Measurements from ENCODE around the gene SLC22A3.

SLC22A3 gene

DNA sequence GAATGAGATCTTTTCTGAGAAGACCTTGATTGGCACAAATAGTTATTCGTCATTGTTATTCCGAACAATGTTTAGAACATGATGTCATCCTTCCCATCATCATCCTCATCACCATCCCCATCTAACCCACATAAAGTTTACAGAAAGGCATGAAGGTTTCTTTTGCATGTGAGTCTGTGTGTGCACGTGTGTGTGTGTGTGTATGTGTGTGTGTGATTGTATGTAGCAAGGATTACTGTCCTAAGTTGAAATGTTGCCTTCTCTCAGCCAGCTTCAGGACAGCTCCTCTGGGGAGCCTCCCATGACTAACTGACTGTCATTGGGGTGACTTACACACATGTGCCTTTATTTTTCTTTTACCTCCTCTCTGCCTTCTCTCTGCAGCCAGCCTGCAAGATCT lies 113.5 kb downstream of the SLC22A3 start:
- TF ChIP-seq, protein P1, sequence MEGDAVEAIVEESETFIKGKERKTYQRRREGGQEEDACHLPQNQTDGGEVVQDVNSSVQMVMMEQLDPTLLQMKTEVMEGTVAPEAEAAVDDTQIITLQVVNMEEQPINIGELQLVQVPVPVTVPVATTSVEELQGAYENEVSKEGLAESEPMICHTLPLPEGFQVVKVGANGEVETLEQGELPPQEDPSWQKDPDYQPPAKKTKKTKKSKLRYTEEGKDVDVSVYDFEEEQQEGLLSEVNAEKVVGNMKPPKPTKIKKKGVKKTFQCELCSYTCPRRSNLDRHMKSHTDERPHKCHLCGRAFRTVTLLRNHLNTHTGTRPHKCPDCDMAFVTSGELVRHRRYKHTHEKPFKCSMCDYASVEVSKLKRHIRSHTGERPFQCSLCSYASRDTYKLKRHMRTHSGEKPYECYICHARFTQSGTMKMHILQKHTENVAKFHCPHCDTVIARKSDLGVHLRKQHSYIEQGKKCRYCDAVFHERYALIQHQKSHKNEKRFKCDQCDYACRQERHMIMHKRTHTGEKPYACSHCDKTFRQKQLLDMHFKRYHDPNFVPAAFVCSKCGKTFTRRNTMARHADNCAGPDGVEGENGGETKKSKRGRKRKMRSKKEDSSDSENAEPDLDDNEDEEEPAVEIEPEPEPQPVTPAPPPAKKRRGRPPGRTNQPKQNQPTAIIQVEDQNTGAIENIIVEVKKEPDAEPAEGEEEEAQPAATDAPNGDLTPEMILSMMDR (IDR thresholded peaks at IDR 0.05): no peak

DNA sequence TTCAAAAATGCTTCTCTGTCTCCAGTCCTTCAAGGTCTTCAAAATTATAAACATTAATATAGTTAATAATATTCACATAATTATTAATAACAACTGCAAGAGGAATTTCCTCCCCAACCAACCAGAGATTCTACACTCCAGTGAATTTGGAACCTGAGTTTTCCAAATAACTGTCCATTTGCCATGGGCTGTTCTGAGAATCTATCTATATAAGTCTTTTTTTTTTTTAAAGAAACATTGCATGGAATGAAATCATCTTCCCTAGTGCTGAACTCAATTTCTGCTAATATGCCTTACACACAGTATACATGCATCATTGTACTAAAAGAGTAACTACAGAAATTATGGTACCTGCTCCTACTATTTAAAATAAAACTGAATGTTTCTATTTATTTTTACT lies 113.9 kb downstream of the SLC22A3 start:
- TF ChIP-seq, protein P1 (IDR thresholded peaks at IDR 0.05): no peak

DNA sequence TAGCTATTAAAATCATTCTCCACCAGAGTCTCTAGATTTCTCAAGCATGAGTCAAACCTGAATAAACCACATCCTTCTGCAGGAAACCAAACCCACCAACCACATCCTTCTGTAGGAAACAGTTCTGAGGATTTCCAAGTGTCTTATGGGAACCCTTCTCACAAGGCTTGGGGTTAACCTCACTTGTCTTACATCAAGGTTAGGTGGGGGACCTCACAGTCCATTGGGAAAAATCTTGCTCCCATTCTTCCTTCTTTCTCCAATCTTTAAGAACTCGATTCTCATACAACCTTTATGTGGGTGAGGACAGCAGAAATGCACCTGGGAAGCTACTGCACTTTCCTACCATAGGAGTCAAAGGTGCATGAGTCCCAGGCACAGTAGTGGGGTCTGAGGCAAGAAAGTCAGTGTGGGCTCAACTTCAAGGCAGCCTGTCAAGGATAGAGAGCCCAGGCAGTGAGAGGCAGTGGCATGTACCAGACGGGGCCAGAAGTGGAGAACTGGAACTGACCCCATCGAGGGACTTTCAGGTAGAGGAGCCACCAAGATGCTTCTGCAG lies 114.5 kb downstream of the SLC22A3 start:
- TF ChIP-seq, protein P1 (IDR thresholded peaks at IDR 0.05): no peak

DNA sequence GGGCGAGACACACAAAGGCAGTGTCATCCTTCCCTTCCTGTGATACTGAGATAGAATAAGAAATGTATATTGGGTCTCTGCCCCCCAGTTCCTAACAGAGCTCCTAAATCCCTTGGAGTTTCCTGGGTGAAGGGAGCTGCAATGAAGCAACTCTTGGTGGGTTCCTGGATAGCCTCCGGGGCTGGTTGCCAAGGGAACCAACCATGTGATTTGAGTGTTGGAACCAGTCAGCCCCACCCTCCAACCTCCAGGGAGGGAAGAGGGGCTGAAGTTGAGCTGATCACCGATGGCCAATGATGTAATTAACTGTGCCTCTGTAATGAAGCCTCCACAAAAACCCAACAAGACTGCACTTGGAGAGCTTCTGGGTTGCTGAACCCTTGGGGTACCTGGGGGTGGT lies 116.6 kb downstream of the SLC22A3 start:
- TF ChIP-seq, protein P1 (IDR thresholded peaks at IDR 0.05): no peak

DNA sequence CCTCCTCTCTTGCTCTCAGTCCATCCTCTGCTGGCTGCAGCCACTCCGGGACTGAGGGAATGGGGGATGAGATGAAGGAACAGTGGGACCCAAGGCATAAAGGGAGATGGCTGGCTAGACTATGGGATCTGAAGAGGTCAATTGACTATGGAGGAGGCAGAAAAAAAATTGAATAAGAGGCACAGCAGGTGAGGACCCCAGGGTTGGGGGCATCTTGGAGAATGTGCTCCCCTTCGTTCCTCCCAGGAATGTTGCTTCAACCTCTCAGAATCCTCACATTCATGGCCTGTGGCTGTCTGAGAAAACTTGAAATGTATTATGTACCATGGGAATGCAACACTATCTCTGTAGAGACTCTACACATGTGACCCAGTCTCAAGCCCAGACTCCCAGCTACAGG lies 121.0 kb downstream of the SLC22A3 start:
- TF ChIP-seq, protein P1 (IDR thresholded peaks at IDR 0.05): no peak

DNA sequence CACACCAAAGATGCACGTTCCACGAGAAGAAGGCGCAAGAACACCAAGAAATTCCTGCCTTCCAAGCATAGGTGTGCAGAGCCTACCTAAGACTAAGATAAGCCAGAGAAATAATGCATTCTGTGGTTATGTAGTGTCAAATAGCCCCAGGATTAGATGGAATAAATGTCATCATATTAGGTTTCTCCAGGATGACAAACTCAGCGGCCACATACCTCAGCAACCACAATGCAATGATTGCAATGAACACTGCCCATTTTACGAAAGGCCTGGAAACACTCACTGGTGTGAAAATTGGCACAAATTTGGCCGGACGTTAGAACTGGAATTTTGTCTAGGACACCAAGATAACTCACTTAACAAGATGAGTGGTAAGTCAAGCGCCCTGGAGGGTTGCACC lies 129.7 kb downstream of the SLC22A3 start:
- TF ChIP-seq, protein P1 (IDR thresholded peaks at IDR 0.05): no peak

DNA sequence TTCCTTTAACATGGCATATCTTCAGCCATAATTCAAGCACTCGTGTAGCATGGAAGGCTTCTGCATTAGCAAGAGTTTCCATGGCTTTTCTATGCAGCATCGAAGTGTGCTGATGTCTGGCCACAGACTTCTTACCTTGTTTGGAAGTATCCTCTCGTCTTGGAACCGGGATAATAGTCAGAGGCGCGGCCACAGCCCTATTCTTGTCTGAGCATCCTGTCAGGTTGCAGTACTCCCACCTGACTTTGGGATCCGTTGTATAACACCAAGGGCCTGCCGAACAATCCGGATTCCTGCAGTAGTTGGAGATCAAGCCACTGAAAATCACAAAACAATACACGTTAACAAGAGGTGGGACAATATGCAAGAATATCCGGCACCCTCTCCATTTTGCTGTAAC lies 138.9 kb downstream of the SLC22A3 start:
- TF ChIP-seq, protein P1 (IDR thresholded peaks at IDR 0.05): no peak

DNA sequence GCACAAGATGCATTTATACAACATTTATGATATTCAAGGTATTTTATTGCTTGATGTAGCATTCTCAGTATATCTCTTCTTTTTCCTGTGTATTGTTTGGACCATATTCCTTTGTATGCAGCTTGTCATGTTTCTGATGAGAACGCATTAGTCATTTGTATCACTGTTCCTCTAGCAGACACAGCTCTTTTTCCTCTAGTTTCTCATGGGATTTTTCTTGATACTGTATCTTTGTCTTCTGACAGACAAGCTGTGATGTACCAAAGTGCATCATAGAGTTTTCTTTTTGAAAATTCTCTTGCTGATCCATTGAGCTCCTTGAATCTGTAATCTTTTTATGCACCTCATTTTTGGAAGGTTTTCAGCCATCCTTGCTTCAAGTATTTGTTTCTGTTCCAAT lies 140.9 kb downstream of the SLC22A3 start:
- TF ChIP-seq, protein P1 (IDR thresholded peaks at IDR 0.05): no peak
